GM23338 (cell line): ENCODE data around the gene CPNE6. TPM values are rescaled to one million over a fixed set of nuclear protein-coding genes. Genes with fewer than 3 reads are reported as not detected.

Experiments
- ATAC-seq: fragments of 200-7000 bp; cut with Tn5 transposase; 3 replicates; pipeline ENCODE4 v1.9.1; 2020
- DNase-seq: peaks from one replicate; pipeline ENCODE4 v3.0.0-alpha.2; 2015; ENCODE audit warnings: low spot score
- H2AFZ ChIP-seq: fragments of 200-600 bp; sonication (generic); 2 replicates; pipeline ENCODE4 v1.8.0; 2016; ENCODE audit warnings: antibody characterized with exemption, mild to moderate bottlenecking, moderate library complexity
- H3F3A ChIP-seq: fragments of 200-600 bp; sonication (generic); replicated peaks from 2 replicates; pipeline ENCODE4 v1.8.0; 2017; ENCODE audit warnings: antibody characterized with exemption, mixed run types, low read depth
- H3K27ac ChIP-seq: fragments of 200-600 bp; sonication (generic); 2 replicates; pipeline ENCODE4 v1.6.1; 2016; ENCODE audit warnings: low read depth
- H3K27me3 ChIP-seq: fragments of 200-600 bp; sonication (generic); 2 replicates; pipeline ENCODE4 v1.8.0; 2016; ENCODE audit warnings: mild to moderate bottlenecking, mixed run types, moderate library complexity; ENCODE audit not compliant: insufficient read depth
- H3K36me3 ChIP-seq: fragments of 200-600 bp; sonication (generic); 2 replicates; pipeline ENCODE4 v1.8.0; 2016; ENCODE audit warnings: mild to moderate bottlenecking; ENCODE audit not compliant: insufficient read depth
- H3K4me1 ChIP-seq: fragments of 200-600 bp; sonication (generic); 2 replicates; pipeline ENCODE4 v1.8.0; 2016; ENCODE audit warnings: mild to moderate bottlenecking, moderate library complexity; ENCODE audit not compliant: insufficient read depth
- H3K4me2 ChIP-seq: fragments of 200-600 bp; sonication (generic); 2 replicates; pipeline ENCODE4 v1.7.1; 2017; ENCODE audit warnings: mixed run types
- H3K4me3 ChIP-seq: fragments of 200-600 bp; sonication (generic); 2 replicates; pipeline ENCODE4 v1.6.1; 2016; ENCODE audit warnings: mixed run types
- H3K79me2 ChIP-seq: fragments of 200-600 bp; sonication (generic); replicated peaks from 2 replicates; pipeline ENCODE4 v1.8.0; 2017; ENCODE audit warnings: mild to moderate bottlenecking; ENCODE audit not compliant: insufficient read depth
- H3K9me2 ChIP-seq: fragments of 200-600 bp; sonication (generic); 2 replicates; pipeline ENCODE4 v1.8.0; 2017; ENCODE audit not compliant: insufficient read depth
- H4K20me1 ChIP-seq: fragments of 200-600 bp; sonication (generic); replicated peaks from 2 replicates; pipeline ENCODE4 v1.8.0; 2017; ENCODE audit warnings: mild to moderate bottlenecking; ENCODE audit not compliant: insufficient read depth
- H3K27ac Mint-ChIP-seq: 2 replicates; pipeline ENCODE4 v1.8.0; 2020; ENCODE audit warnings: inconsistent platforms, mild to moderate bottlenecking, moderate library complexity, mixed read lengths
- H3K27me3 Mint-ChIP-seq: 3 replicates; pipeline ENCODE4 v1.8.0; 2022; ENCODE audit warnings: low read depth, mild to moderate bottlenecking, moderate library complexity, mixed read lengths, inconsistent platforms; ENCODE audit not compliant: insufficient read depth, poor library complexity
- H3K36me3 Mint-ChIP-seq: 3 replicates; pipeline ENCODE4 v1.8.0; 2021; ENCODE audit warnings: low read depth, mild to moderate bottlenecking, inconsistent platforms, moderate library complexity, mixed read lengths
- H3K4me1 Mint-ChIP-seq: 3 replicates; pipeline ENCODE4 v1.8.0; 2020; ENCODE audit warnings: mild to moderate bottlenecking, inconsistent platforms, mixed read lengths
- H3K4me3 Mint-ChIP-seq: 3 replicates; pipeline ENCODE4 v1.8.0; 2021; ENCODE audit warnings: moderate library complexity, mild to moderate bottlenecking, inconsistent platforms, mixed read lengths
- H3K9me3 Mint-ChIP-seq: 3 replicates; pipeline ENCODE4 v1.8.0; 2020; ENCODE audit warnings: moderate library complexity, mild to moderate bottlenecking, inconsistent platforms, mixed read lengths
- JUNB ChIP-seq: IDR thresholded peaks from one replicate; pipeline ENCODE4 v1.6.1; 2016; ENCODE audit warnings: antibody characterized with exemption; ENCODE audit not compliant: unreplicated experiment
- ZNF331 ChIP-seq: fragments of 250-450 bp; sonication (Bioruptor Pico); IDR thresholded peaks from 2 replicates; pipeline ENCODE4 v1.5.0; 2020; ENCODE audit warnings: low read depth, mild to moderate bottlenecking, moderate library complexity
- polyA plus RNA-seq: library from polyadenylated mRNA; unstranded; fragments of >200 nt; fragmentation: Nextera tagmentation; extraction: Ambion mirVana; gene quantifications from 2 replicates; pipeline ENCODE4 v1.2.1, GENCODE V29; 2016
- total RNA-seq: library from RNA; depleted of rRNA; stranded (reverse); fragments of >200 nt; shearing (Covaris generic); gene quantifications from 2 replicates; pipeline ENCODE4 v1.2.3, GENCODE V29; 2014
- TF ChIP-seq, protein P1 (sequence below): IDR thresholded peaks from one replicate; pipeline ENCODE4 v1.6.1; 2018; ENCODE audit warnings: antibody characterized with exemption; ENCODE audit not compliant: unreplicated experiment
- TF ChIP-seq, protein P2 (sequence below): fragments of 250-450 bp; sonication (Bioruptor Pico); IDR thresholded peaks from 2 replicates; pipeline ENCODE4 v1.5.0; 2020; ENCODE audit warnings: mild to moderate bottlenecking, moderate library complexity

Gene CPNE6
- total and polyA plus RNA-seq, 2 experiments from 2014 or later, result 0.16 TPM; not detected in 1

DNA sequence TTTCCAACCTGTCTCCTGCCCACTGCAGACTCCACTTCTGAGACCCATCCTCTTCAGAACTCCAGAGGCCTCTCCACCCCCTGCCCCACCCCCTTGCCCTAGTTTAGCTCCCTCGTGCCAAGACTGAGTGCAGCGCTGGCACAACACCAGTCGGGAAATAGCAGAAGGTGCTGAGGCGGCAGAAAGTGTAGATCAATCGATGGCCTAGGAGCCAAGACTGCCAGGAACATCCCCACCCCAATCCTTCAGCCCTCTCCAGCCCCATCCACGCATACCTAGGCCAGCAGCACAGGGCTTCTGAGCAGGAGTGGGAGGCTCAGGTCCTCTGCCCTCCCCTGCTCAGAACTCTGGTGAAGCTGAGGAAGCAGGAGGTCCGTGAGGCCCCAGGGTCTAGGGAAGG is 1.1 kb downstream of the CPNE6 start:
- Histone ChIP-seq H3F3A (no peaks in the 10 kb centered on the region), H3K9me2 (no peaks in the 10 kb centered on the region), H3K4me3 (no peak overlapping the region), H3K27ac (no peak overlapping the region), H3K79me2 (no peaks in the 10 kb centered on the region), H3K4me1 (no peaks in the 10 kb centered on the region), H4K20me1 (no peaks in the 10 kb centered on the region), H2AFZ (no peak overlapping the region), H3K27me3 (no peaks in the 10 kb centered on the region), H3K36me3 (no peaks in the 10 kb centered on the region), H3K4me2 (no peak overlapping the region)
- Mint-ChIP-seq H3K9me3 (no peaks in the 10 kb centered on the region), H3K27ac (no peak overlapping the region; the same call in 1 of the 2 replicates), H3K36me3 (no peaks in the 10 kb centered on the region), H3K27me3 (peaks cover 11% of the 10 kb centered on the region), H3K4me3 (no peak overlapping the region), H3K4me1 (peaks cover 10% of the 10 kb centered on the region)
- DNase-seq (no peak), ATAC-seq (no peak)
- TF ChIP-seq, protein P1, sequence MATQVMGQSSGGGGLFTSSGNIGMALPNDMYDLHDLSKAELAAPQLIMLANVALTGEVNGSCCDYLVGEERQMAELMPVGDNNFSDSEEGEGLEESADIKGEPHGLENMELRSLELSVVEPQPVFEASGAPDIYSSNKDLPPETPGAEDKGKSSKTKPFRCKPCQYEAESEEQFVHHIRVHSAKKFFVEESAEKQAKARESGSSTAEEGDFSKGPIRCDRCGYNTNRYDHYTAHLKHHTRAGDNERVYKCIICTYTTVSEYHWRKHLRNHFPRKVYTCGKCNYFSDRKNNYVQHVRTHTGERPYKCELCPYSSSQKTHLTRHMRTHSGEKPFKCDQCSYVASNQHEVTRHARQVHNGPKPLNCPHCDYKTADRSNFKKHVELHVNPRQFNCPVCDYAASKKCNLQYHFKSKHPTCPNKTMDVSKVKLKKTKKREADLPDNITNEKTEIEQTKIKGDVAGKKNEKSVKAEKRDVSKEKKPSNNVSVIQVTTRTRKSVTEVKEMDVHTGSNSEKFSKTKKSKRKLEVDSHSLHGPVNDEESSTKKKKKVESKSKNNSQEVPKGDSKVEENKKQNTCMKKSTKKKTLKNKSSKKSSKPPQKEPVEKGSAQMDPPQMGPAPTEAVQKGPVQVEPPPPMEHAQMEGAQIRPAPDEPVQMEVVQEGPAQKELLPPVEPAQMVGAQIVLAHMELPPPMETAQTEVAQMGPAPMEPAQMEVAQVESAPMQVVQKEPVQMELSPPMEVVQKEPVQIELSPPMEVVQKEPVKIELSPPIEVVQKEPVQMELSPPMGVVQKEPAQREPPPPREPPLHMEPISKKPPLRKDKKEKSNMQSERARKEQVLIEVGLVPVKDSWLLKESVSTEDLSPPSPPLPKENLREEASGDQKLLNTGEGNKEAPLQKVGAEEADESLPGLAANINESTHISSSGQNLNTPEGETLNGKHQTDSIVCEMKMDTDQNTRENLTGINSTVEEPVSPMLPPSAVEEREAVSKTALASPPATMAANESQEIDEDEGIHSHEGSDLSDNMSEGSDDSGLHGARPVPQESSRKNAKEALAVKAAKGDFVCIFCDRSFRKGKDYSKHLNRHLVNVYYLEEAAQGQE, result no peak

DNA sequence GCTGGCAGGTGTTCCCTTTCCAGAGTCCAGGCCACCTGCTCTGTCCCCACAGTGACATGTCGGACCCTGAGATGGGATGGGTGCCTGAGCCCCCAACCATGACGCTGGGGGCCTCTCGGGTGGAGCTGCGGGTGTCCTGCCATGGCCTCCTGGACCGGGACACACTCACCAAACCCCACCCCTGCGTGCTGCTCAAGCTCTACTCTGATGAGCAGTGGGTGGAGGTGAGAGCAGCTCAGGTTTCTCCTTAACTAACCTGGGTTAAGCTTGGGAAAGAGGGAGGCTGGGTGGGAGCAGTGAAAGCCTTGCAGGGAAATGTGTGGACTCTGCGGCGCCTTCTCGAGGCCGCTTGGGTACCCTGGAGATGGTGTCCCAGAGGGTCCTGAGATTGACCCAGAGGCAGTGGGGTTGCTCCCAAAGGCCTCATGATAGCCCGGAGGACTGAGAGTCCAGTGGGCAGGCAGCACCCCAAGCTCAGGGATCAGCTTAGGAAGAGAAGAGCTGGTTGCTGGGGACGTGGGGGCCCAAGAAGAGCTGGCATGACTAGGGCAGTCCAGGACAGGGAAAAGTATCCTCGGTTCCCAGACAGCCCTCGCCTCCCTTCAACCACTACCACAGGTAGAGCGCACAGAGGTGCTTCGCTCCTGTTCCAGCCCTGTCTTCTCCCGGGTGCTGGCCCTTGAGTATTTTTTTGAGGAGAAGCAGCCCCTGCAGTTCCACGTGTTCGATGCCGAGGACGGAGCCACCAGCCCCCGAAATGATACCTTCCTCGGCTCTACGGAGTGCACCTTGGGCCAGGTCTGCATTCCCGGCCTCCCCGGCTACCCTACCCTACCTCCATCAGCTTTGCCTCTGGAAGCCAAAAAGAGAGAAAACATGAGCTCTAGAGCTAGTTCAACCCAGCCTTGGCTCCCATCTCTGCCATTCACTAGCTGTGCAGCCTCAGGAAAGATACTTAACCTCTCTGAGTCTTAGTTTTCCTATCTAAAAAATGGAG is 1.8 kb downstream of the CPNE6 start:
- H3K4me3 ChIP-seq, result no peak overlapping the region
- no peak overlapping the region for H3K4me2 ChIP-seq
- peaks cover 13% of the 10 kb centered on the region for H3K27me3 Mint-ChIP-seq
- H3F3A ChIP-seq, result no peaks in the 10 kb centered on the region
- H3K4me1 ChIP-seq, result no peaks in the 10 kb centered on the region
- no peaks in the 10 kb centered on the region for H3K27me3 ChIP-seq
- DNase-seq (no peak), ATAC-seq (peak; percentile 33)
- no peak overlapping the region for H2AFZ ChIP-seq
- no peaks in the 10 kb centered on the region for H3K79me2 ChIP-seq
- H3K27ac Mint-ChIP-seq, result no peak overlapping the region
- H3K36me3 ChIP-seq, result no peaks in the 10 kb centered on the region
- no peaks in the 10 kb centered on the region for H3K36me3 Mint-ChIP-seq
- H3K9me3 Mint-ChIP-seq, result no peaks in the 10 kb centered on the region
- H3K4me3 Mint-ChIP-seq, result no peak overlapping the region
- H3K9me2 ChIP-seq, result no peaks in the 10 kb centered on the region
- no peaks in the 10 kb centered on the region for H4K20me1 ChIP-seq
- H3K27ac ChIP-seq, result no peak overlapping the region
- peaks cover 14% of the 10 kb centered on the region for H3K4me1 Mint-ChIP-seq
- TF ChIP-seq ZNF331 (no peak), JUNB (no peak)
- TF ChIP-seq, protein P1, result no peak
- TF ChIP-seq, protein P2, sequence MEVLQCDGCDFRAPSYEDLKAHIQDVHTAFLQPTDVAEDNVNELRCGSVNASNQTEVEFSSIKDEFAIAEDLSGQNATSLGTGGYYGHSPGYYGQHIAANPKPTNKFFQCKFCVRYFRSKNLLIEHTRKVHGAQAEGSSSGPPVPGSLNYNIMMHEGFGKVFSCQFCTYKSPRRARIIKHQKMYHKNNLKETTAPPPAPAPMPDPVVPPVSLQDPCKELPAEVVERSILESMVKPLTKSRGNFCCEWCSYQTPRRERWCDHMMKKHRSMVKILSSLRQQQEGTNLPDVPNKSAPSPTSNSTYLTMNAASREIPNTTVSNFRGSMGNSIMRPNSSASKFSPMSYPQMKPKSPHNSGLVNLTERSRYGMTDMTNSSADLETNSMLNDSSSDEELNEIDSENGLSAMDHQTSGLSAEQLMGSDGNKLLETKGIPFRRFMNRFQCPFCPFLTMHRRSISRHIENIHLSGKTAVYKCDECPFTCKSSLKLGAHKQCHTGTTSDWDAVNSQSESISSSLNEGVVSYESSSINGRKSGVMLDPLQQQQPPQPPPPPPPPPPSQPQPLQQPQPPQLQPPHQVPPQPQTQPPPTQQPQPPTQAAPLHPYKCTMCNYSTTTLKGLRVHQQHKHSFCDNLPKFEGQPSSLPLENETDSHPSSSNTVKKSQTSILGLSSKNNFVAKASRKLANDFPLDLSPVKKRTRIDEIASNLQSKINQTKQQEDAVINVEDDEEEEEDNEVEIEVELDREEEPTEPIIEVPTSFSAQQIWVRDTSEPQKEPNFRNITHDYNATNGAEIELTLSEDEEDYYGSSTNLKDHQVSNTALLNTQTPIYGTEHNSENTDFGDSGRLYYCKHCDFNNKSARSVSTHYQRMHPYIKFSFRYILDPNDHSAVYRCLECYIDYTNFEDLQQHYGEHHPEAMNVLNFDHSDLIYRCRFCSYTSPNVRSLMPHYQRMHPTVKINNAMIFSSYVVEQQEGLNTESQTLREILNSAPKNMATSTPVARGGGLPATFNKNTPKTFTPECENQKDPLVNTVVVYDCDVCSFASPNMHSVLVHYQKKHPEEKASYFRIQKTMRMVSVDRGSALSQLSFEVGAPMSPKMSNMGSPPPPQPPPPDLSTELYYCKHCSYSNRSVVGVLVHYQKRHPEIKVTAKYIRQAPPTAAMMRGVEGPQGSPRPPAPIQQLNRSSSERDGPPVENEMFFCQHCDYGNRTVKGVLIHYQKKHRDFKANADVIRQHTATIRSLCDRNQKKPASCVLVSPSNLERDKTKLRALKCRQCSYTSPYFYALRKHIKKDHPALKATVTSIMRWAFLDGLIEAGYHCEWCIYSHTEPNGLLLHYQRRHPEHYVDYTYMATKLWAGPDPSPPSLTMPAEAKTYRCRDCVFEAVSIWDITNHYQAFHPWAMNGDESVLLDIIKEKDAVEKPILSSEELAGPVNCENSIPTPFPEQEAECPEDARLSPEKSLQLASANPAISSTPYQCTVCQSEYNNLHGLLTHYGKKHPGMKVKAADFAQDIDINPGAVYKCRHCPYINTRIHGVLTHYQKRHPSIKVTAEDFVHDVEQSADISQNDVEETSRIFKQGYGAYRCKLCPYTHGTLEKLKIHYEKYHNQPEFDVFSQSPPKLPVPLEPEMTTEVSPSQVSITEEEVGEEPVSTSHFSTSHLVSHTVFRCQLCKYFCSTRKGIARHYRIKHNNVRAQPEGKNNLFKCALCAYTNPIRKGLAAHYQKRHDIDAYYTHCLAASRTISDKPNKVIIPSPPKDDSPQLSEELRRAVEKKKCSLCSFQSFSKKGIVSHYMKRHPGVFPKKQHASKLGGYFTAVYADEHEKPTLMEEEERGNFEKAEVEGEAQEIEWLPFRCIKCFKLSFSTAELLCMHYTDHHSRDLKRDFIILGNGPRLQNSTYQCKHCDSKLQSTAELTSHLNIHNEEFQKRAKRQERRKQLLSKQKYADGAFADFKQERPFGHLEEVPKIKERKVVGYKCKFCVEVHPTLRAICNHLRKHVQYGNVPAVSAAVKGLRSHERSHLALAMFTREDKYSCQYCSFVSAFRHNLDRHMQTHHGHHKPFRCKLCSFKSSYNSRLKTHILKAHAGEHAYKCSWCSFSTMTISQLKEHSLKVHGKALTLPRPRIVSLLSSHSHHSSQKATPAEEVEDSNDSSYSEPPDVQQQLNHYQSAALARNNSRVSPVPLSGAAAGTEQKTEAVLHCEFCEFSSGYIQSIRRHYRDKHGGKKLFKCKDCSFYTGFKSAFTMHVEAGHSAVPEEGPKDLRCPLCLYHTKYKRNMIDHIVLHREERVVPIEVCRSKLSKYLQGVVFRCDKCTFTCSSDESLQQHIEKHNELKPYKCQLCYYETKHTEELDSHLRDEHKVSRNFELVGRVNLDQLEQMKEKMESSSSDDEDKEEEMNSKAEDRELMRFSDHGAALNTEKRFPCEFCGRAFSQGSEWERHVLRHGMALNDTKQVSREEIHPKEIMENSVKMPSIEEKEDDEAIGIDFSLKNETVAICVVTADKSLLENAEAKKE (CRISPR knock-in tag), result no peak
